GM21447 (cell line): ENCODE data around the gene PKM.
A peak's percentile ranks its signal among the peaks of the same experiment; 100 is the strongest.

Source experiments
- ATAC-seq: cut with Tn5 transposase; IDR thresholded peaks from one replicate; pipeline ENCODE4 v1.9.1; 2021; ENCODE audit not compliant: unreplicated experiment

The PKM gene

DNA sequence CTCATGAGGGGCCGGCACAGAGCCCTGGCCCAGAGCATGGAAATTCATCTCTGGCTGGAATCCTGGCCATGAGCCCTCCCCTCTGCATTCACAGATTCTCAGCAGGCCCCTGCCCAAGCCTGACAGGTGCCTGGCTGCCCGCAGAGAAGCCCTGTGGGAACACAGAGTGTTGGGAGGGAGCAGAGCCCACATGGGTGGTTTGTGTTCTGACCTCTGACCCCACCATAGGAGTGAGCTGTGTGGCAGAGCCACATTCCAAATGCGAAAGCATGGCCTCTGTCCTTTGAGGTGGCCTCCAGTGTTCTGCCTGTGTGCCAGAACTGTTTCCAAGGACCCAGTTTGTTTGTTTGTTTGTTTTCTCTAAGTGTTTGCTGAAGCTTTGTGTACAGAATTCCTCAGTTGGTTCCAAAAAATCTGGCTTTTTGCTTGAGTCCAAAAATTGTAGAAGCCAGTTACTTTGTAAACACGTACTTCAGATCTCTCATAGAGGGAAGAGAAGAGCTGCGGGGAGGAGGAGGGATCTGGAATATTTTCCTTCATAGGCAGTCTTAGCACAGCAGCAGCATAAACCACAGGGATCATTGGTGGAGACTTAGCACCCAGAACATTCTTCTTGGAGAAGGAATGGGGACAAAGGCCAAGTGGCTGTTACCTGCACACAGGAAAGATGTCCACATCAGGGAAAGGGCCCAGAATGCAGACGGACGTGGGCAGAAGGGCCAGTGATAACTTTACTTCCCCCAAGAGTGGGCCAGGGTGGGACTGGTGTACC lies 69.4 kb downstream of the PKM start:
- no peak for ATAC-seq

DNA sequence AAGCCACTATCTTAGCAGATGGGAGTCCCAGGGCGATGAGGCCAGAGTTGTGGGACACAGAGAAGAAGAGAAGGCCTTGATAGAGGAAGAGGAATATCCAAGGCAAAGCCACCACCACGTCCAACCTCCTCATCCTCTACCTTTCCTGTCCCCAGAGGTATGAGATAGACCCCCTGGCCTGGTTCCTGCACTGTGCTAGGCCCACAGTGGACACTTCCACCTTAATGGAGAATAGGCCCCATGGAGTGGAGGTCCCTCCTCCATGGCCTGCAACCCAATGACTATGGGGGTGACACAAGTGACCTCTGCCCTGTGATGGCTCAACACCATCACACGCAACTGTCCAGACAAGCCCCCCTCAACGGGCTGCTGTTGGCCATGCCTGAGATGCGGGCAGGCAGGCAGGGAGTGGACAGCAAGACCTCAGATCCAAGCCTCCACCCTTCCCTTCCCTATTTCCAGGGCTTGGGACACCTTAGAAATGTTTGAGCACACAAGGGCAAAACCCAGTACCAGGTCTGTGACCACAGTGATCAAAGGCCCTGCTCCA lies 70.2 kb downstream of the PKM start:
- ATAC-seq: no peak

GRCh38 chr15:72156928-72157327 lies 74.1 kb downstream of the PKM start:
- no peak for ATAC-seq

DNA sequence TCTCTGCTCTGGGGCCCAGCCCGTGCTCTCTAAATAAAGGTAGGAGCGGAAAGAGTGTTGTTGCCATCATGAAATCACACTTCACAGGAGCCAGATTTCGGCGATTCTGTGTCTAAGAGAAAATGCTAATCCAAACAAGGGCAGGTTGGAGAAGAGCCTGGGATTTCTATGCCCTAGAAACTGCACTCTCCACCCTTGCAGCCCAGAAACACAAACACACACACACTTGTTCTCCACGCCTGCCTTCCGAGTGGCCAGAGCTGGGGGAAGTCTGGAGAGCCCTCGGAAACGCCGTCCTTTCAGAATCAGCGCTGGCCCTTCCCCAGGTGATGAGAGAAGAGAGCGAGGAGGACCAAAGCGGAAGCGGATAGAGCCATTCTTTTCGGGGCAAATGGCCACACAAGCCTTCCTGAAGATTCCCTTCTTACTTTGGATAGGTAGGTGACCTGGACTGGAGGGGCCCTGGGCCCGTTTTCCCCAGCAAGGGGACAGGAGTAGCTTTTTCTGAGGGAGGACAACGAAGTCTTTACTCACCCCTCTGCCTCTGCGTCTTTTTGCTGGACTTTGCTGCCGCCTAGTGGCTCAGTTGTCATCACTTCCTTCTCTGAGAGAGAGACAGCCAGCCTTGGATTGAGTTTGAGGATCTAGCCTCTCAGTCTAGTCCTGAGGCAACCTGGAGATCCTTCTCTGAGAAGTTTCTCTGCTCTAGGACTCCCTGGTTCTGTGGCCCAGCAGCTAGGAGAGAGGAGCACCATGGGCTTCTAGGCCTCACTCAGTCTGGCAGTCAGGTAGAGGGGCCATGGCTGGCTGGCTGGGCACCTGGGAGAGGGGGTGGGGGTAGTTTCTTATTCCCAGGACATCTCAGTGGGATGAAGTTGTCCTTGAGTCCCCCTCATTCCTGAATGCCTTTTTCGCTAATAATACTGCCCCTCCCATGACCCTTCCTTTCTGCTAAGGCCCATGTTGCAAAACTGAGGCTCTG lies 75.1 kb downstream of the PKM start:
- peak; percentile 81 for ATAC-seq

DNA sequence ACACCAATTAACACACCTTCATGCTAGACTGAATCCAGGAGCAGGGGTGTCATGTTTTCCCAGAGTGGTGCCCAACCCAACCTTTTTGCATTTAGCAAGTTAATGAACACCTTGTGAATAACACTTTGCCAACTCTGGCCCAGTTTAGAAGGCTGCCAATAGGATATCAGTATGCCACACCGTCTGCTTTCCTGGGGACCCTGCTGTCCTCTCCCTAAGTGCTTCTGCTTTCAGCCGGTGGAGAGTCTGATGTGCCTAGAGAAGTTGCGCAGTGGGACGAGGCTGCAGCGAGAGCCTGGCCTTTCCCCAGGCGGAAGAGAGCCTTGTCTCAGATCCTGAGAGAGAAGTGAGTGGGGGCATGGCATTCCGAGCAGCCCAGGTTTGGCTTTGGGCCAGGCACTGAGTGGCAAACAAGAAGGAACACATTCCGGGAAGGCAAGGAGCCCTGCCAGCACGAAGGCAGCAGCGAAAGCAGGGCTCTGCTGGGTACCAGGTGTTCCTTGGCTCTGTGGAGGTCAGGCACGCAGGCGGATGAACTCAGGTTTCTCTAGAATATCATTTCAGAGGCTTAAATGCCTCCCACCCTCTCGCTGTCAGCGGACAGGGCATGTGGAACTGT lies 75.9 kb downstream of the PKM start:
- ATAC-seq: no peak

DNA sequence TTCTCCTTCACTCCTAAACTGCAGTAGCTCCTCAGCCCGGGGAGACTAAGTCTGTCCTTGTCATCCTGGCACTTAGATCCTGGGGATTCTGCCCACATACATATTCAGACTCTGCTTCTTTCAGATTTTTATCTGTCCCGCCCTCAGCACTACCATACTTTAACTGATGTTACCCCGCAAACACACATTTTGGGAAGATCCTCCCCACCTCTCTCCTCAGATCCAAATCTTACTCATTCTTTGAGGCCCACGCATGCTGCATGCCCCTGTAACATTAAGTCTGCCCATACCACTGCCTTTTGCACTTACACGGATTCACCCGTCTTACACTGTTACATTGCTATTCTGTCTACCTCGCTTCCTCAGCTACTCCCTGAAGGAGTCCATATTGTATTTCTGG lies 76.7 kb downstream of the PKM start:
- no peak for ATAC-seq

DNA sequence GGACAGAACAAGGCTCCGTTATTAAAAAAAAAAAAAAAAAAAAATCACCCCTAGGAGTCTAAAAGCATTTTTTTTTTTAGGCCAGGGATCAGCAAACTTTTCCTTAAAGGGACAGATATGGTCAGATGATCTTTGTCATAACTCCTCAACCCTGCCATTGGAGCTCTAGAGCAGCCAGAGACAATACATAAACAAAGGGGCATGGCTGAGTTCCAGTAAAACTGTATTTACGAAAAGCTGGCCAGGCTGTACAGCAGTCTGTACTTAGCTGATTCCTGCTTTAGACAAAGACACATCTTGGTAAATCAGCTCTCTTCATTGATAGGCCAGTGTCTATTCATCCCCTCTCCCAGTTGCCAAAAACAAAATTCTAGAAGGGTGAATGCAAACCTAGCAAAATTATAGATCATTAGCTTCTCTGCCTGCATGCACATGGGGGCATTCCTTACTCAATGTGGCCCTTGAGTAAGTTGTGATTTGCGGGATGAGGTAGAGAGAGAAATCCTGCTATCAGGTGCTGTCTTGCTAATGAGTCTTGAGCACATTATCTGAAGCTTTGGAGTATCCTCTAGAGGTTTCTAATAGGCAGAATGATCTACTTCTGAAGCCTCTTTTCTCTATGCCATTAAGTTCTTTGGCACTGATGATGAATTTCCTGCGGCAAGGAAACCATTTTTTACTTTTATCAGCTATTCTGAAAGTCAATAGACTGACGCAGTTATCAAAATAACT lies 77.6 kb downstream of the PKM start:
- no peak for ATAC-seq
